SK-N-SH (cell line): ENCODE results near the gene STXBP6.

Source experiments
- CTCF ChIP-seq: fragments of 200-600 bp; sonication (generic); IDR thresholded peaks from 2 replicates; pipeline ENCODE4 v1.6.1; 2017; ENCODE audit warnings: antibody characterized with exemption, mild to moderate bottlenecking, moderate library complexity
- EP300 ChIP-seq, 2 experiments: IDR thresholded peaks; 2 replicates each; pipeline versions ENCODE4 v1.4.0 to v1.6.1; 2012; ENCODE audit warnings: borderline replicate concordance in 1 of 2, low read depth in 1 of 2, low read length in 1 of 2
- PBX3 ChIP-seq: IDR thresholded peaks from 2 replicates; pipeline ENCODE4; 2012
- RAD21 ChIP-seq: IDR thresholded peaks from 2 replicates; pipeline ENCODE4 v1.6.1; 2012; ENCODE audit warnings: mild to moderate bottlenecking, low read length
- USF1 ChIP-seq: IDR thresholded peaks from 2 replicates; pipeline ENCODE4 v1.4.0; 2012; ENCODE audit warnings: low read depth, borderline replicate concordance
- ZBTB33 ChIP-seq: IDR thresholded peaks from 2 replicates; pipeline ENCODE4 v1.4.0; 2012; ENCODE audit warnings: low read depth, borderline replicate concordance

GRCh38 chr14:24875203-24875838 lies 174.6 kb downstream of the STXBP6 start:
- TF ChIP-seq EP300 (IDR thresholded peaks at IDR 0.05; ENCODE audit: borderline replicate concordance in 1 of 2, low read depth in 1 of 2, low read length in 1 of 2) (no peak), CTCF (no peak), PBX3 (no peak), USF1 (no peak), ZBTB33 (no peak), RAD21 (no peak)
